DOHH2 (cell line): ENCODE measurements around the gene IPO5.

Experiments
- EZH2phosphoT487 ChIP-seq: fragments of 200-600 bp; sonication (generic); IDR thresholded peaks from 2 replicates; pipeline ENCODE4 v1.6.1; 2017; ENCODE audit warnings: borderline replicate concordance, mild to moderate bottlenecking, antibody characterized with exemption, low read length, moderate library complexity, mixed read lengths
- TF ChIP-seq, protein P1 (sequence below): fragments of 200-600 bp; sonication (generic); IDR thresholded peaks from one replicate; pipeline ENCODE4 v1.5.1; 2014; ENCODE audit warnings: antibody characterized with exemption, mild to moderate bottlenecking, low read depth, low read length; ENCODE audit not compliant: poor library complexity, severe bottlenecking

DNA sequence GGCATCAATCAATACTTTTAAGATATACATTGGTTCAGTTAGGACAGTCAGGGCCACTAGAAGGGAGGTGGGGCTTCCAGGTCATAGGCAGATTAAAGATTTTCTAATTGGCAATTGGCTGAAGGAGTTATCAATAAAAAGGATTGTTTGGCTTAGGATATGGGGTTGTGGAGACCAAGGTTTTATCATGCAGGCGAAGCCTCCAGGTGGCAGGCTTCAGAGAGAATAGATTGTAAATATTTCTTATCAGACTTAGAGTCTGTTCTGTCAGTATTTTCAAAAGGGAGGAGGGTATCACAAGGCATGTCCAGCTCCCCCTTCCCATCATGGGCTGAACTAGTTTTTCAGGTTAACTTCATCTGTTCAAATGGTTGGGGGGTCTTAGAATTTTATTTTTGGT is 112.0 kb downstream of the IPO5 start:
- TF ChIP-seq, protein P1, sequence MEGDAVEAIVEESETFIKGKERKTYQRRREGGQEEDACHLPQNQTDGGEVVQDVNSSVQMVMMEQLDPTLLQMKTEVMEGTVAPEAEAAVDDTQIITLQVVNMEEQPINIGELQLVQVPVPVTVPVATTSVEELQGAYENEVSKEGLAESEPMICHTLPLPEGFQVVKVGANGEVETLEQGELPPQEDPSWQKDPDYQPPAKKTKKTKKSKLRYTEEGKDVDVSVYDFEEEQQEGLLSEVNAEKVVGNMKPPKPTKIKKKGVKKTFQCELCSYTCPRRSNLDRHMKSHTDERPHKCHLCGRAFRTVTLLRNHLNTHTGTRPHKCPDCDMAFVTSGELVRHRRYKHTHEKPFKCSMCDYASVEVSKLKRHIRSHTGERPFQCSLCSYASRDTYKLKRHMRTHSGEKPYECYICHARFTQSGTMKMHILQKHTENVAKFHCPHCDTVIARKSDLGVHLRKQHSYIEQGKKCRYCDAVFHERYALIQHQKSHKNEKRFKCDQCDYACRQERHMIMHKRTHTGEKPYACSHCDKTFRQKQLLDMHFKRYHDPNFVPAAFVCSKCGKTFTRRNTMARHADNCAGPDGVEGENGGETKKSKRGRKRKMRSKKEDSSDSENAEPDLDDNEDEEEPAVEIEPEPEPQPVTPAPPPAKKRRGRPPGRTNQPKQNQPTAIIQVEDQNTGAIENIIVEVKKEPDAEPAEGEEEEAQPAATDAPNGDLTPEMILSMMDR = no peak
- TF ChIP-seq EZH2phosphoT487 = no peak
